Mesenteric fat pad (tissue), 1 donor: Measurements from ENCODE around the gene IRF2BP1. TPM values are rescaled to one million over a fixed set of nuclear protein-coding genes. Genes with fewer than 3 reads are reported as not detected.
A peak's percentile ranks its signal among the peaks of the same experiment; 100 is the strongest.
"Not testable (repeated sequence)": the region's sequence is repeated elsewhere in the genome, so short reads cannot be mapped to it uniquely, and the experiment has no call there.

ENCODE experiments used
- DNase-seq: peaks from one replicate; pipeline ENCODE4 v3.0.0-alpha.2; 2020; ENCODE audit warnings: low spot score
- total RNA-seq: library from RNA; stranded (reverse); fragmentation: NEBNext Ultra II Directional; extraction: Animal tissue kit (Norgen Biotek cat#: 25700); gene quantifications from one replicate; pipeline ENCODE4 v1.2.1, GENCODE V29; 2021
- donor health status: DM: yes; HTN: yes; CAD: no.

The IRF2BP1 gene
- total RNA-seq, 1 donor from 2014 or later: 14.0 TPM

GRCh38 chr19:45902651-45903625 lies 17.0 kb upstream of the IRF2BP1 start:
- DNase-seq: peak; percentile 100

DNA sequence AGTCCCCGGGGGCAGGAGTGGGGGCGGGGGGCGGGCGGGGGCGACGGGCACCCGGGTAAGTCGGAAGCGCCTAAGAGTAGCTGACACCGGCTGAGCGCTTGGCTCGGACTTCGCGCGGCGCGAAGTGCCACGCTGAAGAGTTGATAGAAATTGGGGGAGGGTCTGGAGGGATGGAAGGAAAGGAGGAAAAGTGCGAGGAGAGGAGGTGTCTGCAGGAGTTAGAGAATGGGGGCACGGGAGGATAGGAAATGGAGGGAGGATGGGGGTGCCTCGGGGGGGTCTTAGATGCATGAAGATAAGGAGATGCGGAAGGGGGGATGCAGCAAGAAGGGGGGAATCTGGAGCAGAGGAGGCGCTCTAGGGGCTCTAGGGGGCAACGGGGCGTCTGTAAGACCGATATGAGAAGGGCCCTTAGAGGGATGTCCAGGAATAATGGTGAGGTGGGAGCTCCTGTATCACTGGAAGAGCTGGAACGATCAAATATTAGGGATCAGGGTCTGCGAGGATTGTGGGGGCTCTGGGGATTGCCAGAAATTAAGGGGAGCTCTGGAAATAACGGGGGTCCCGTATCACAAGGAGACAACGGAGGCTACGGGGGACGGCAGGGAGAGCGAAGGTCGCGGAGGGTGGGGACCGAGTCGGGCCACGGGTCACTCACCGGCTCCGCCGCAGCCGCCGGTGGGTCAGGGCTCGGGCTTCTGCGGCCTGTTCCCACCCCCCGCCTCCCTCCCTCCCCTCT lies 16.1 kb upstream of the IRF2BP1 start, which contains the start of gene MYPOP:
Gene MYPOP, minus strand, starts transcription at position 702 of the 739 bp plus-strand sequence. CDS start 840 bp downstream, outside the sequence.
- DNase-seq: no peak

- no peak for DNase-seq
Observed at GRCh38 chr19:45901432-45901911, 15.5 kb upstream of the IRF2BP1 start.

GRCh38 chr19:45900738-45901431 lies 14.9 kb upstream of the IRF2BP1 start:
- no peak for DNase-seq

GRCh38 chr19:45899919-45900589 lies 14.1 kb upstream of the IRF2BP1 start:
- DNase-seq: no peak

DNA sequence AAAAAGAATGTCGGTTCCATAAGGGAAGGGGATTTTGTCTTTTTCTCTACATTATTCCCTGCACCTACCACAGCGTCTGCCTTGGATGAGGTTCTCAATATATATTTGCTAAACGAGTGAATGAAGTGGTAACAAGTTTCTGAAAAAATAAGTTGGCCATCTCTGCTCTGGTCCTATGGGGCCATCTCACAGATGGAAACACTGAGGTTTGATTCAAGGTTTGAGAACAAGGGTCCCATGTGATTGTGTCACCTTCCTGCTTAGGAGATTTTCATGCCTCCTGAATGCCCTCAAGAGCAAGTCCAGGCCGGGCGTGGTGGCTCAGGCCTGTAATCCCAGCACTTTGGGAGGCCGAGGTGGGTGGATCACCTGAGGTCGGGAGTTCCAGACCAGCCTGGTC lies 13.3 kb upstream of the IRF2BP1 start:
- DNase-seq: no peak

DNA sequence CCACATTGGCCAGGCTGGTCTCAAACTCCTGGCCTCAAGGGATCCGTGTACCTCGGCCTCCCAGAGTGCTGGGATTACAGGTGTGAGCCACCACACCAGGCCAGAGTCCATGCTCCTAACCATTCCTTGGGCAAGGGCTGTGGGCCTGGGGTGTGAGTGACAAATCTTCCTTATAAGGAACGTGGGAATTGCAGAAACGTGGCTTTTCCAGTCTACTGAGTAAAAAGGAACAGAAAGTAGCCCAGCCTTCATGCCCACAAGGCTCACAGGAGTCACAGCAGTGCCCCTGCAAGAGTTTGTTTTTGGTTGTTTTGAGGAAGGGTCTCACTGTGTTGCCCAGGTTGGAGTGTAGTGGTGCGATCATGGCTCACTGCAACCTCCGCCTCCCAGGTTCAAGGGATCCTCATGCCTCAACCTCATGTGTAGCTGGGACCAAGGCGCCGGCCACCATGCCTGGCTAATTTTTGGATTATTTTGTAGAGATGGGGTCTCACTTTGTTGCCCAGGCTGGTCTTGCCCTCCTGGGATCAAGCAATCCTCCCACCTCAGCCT lies 11.4 kb upstream of the IRF2BP1 start:
- DNase-seq: no peak

GRCh38 chr19:45895983-45896599 lies 10.2 kb upstream of the IRF2BP1 start:
- not testable (repeated sequence) for DNase-seq

DNA sequence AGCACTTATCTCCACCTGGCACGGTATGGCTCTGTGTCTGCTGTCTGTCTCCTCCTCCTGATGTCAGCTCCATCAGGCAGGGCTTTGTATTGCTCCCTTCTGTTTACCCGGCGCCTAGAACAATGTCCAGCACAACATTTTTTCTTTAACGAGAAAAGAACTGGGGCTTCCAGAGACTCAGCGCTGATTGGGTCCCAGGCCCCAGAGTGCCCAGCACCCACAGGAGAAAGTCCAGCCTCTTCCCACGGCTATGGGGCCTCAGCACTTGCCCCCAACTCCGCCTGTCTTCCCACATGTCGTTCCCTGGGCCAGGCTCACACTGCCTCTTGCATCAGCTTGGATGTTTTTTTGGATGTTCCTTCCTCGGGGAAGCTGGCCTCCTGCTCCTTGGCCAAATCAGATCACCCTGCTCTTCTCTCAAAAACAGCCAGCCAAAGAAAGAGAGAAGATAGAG lies 9.6 kb upstream of the IRF2BP1 start:
- DNase-seq: no peak

DNA sequence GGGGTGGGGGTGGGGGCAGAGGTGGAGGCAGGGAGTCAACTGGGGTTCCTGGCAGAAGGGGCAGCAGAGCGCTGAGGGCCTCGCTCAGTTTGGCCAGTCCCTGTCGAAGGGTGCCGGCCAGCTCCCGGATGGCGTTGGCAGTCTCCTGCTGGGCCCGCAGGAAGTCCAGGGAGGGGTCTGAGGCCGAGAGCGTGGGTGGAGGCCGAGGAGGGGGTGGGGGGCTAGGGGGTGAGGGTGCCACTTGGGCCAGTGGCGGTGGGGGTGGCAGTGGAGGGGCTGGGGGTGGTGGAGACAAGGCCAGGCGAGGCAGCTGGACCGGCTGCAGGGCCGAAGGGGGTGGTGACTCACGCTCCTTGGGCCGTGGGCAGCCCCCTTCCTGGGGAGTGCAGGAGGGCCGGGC lies 4.9 kb upstream of the IRF2BP1 start:
- no peak for DNase-seq

- DNase-seq: no peak
Observed at GRCh38 chr19:45889210-45889885, 3.4 kb upstream of the IRF2BP1 start.

DNA sequence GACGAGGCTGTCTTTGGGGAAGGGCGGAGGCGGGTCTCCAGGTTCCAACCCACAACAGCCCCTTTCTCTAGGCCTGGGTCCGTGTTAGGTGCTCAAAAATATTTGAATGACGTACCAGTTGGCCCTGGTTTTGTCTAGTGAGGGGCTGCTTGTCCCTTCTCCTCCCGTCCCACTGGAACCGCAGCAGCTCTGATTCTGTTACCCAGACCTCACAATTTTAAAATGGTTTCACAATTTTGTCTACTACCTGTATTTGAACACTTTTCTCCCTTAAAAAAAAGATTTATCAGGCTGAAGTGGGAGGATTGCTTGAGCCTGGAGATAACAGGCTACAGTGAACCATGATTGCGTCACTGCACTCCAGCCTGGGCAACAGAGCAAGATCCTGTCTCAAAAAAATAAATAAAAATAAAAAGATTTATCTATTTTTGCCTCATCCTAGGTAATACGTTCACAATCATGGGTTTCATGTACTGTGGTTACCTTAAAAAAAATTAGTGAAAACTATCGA lies 1.3 kb upstream of the IRF2BP1 start:
- DNase-seq: no peak

GRCh38 chr19:45886427-45887199 lies 672 bp upstream of the IRF2BP1 start:
- peak; percentile 96 for DNase-seq

- no peak for DNase-seq
Observed at GRCh38 chr19:45884682-45885555, 1.0 kb downstream of the IRF2BP1 start.

DNA sequence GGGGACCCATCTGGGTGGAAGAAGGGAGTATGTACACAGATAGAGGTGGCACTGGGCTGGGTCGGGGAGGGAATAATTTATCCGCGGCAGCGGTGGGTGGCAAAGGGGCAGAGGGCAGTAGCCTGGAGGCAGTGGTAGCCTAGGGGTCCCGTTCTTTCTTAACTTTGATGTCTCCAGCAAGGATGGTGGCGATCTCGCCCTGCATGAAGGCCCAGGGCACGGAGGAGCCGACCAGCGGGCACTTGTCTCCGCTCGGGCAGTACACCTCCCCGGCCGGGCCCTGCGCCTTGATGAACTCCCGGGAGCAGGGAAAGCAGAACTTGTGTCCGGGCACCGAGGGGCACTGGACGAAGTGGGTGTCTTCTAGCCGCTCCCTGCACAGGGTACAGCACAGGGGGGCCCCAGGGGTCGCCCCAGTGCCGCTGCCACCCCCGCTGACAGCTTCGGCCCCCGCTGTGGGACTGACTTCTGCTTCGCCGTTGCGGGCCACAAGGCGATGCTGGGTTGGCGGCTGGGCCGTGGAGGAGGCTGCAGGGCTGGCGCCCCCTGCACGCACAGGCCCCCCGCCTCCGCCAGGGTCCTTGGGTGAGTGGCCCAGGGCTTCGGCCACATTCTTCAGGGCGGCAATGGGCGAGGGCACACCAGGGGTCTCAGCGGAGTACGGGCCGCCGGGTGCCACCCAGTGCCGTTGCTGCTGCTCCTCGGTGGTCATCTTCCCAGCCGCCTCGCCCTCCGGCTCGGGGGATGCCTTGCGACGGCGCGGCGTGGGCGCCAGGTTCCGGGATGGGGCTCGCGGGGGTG lies 1.9 kb downstream of the IRF2BP1 start:
- no peak for DNase-seq

DNA sequence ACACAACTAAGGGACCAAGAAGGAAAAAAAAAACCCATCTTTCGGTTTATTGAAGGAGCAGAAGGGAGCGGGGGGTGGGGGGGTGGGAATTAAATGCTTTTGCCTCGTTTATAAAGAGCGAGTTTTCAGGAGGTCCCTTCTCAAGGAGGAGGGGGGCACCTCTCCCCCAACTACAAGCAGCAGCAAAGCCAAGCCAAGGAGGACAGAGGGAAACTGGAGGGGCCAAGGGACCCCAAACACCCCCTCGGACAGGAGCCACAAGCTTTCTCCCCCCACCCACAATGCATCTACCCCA lies 2.4 kb downstream of the IRF2BP1 start:
- DNase-seq: no peak
